A172 (cell line): ENCODE results near the gene INSIG1. TPM values are rescaled to one million over a fixed set of nuclear protein-coding genes. Genes with fewer than 3 reads are reported as not detected.

Source experiments
- DNase-seq: peaks from one replicate; pipeline ENCODE4 v3.0.0-alpha.2; 2015; ENCODE audit warnings: low spot score
- total RNA-seq: library from RNA; depleted of rRNA; stranded (reverse); fragments of >200 nt; shearing (Covaris generic); gene quantifications from 2 replicates; pipeline ENCODE4 v1.2.3, GENCODE V29; 2014

INSIG1 gene
- total RNA-seq, 1 experiment from 2014 or later: 106 TPM

DNA sequence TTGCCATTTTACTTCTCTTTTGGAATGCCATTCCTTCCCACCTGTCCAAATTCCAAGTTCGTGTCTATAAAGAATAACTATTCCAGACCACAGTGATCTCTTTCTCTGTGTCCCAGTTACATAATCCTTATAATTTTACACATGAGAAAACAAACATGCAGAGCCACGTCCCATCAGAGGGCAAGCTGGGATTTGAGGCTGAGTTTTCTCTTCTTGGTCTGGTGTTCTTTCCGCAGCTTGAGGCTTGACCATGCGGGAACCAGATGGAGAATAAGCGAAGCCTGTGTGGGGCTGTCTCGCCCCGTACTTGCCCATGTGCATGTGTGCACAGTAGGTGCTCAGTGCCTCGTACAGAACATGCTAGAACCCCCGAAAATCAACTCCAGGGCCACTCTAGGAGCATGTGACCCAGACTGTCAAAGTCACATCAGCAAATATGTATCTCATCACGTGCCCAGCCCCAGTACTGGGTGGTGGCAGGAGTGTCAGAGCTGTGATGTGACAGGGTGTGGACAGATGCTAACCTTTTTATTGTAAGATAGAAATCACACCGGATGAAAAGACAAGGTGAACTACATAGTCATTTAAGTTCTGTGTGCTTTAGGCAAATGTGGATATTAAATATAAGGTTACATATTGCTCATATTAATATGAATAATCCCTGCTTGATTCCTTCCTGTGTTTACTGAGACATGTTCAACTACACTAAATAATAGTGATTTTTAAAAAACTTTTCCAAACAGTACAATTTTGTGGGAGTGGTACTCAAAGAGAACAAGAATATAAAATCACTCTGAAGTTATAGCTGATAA is 3.2 kb downstream of the INSIG1 start:
- no peak for DNase-seq

DNA sequence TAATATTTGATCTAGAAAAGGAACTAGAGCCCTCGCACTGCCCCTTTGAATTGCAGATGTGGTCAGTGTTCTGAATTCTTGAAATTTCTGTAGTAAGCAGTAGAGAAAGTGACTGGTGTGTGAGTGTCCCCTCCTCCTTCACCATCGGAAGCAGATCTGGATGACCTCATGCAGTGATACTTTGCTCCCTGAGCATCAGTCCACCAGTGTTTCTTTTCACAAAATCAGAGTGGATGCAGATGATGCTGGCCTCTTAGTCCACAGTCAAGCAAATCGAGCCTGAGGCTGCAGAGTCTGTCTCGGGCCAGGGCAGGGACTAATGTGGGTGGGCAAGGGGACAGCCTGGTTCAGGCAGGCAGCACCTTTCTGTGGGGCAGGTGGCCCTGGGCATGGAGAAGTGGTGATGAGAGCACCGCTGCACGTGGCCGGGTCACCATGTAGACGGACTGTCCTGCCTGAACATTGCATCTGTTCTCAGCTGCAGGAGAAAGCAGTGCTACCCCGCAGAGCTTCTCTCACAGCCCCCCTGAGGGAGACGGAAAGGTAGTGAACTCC is 5.4 kb downstream of the INSIG1 start:
- no peak for DNase-seq

DNA sequence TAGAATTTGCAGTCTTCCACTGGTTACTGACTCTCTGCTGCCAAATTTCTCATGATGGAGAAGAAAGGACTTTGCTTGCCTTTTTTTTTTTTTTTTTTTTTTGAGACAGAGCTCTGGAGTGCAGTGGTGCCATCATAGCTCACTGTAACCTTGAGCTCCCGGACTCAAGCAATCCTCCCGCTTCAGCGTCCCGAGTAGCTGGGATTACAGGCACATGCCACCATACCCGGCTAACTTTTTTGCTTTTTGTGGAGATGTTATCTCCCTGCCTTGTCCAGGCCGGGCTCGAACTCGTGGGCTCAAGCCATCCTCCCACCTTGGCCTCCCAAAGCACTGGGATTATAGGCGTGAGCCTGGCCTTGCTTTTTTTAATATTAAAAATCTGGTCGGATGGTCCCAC is 6.2 kb downstream of the INSIG1 start:
- no peak for DNase-seq

DNA sequence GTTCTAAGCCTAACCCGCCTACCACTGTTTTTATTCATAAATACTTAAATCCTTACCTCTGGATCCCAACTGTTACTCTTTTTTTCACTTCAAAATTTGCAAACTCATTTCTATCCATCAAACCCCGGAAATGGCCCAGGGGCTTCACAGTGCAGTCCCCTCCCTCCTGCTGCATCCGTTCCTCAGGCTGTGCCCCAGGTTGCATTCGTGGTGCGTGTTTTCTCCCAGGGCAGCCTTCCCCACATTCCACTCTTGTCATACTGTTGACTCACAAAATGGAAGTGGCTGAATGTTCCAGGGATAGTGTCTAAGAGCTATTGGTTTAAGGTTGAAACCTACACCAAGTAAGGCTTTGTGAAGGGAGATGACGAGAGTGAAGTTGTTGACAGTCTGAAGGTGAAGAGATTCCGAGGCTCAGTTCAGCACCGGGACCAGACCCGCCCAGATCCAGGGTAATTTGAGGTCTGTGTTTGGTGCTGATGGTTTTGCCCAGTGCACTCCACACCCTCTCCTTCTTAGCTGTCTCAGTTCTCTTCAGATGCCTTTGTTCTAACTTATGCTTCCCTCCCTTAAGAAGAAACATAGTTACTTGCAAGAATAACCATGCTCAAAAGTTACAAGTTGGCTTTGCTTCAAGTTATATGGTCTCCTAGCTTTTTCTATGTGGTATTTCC is 7.7 kb downstream of the INSIG1 start:
- no peak for DNase-seq

DNA sequence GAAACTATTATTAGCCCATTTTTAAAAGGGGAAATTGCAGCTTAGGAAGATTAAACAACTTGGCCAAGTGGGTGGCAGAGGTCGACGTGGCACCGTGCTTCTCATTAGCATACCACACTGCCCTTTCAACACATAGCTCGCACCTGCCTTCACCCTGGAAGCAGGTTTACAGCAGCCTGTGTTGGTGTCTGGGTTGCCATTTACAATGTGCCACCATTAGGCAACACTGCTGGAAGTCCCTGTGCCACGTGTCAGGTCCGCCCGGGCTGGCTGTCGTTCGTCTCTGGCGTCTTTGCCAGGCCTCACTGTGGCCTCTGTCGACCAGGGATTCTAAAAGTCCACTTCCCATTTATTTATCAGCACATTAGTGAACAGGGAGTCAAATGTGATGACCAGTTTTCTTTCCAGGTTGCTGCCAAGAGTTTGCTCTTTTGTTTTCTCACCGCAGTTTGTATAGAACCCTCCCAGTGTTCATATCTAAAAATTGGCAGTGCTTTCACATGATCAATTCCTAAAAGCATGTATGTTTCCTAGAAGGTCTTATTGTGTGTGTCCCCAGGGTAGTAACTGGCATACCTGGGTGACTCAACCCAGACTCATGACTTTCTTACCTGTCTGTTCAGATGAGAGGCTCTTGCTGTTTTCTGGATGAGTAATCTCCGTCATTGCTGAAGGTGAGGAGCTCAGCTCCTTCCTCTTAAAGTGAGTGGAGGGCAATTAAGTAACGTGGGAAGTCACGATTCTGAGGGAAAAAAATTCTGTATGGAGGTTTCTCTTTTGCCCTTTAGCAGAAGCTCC is 9.2 kb downstream of the INSIG1 start:
- DNase-seq: no peak

DNA sequence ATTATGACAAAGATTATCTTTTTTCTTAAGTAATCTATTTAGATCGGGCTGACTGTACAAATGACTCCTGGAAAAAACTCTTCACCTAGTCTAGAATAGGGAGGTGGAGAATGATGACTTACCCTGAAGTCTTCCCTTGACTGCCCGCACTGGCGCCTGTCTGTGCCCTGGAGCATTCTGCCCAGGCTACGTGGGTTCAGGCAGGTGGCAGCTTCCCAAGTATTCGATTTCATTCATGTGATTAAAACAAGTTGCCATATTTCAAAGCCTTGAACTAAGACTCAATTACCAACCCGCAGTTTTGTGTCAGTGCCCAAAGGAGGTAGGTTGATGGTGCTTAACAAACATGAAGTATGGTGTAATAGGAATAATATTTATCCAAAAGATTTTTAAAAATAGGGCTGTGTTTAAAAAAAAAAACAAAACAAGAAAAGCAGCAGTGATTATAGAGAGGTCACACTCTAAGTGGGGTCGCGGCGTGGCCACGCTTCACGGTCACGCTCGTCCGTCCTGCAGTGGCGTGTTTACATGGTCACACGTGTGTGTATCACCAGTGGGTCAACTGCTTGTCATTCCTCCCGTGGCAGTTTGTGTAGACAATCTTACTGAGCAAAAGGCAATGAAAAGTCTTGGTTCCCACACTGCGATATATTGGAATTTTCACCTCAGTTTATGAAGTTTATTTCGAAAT is 10.8 kb downstream of the INSIG1 start:
- no peak for DNase-seq

DNA sequence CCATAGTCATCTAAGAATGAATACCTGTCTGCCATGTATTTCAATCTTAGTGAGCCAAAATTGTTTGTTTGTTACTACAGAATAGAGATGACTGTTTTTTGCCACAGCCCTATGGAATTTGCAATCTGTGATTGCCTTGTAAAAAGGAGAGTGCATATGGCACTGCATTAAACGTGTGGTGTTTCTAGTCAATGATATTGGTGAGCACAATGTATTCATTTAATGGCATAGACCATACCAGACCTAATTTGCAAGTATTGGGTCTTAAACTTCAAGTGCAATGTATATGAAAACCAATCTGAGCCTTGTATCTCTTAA is 11.3 kb downstream of the INSIG1 start:
- no peak for DNase-seq

DNA sequence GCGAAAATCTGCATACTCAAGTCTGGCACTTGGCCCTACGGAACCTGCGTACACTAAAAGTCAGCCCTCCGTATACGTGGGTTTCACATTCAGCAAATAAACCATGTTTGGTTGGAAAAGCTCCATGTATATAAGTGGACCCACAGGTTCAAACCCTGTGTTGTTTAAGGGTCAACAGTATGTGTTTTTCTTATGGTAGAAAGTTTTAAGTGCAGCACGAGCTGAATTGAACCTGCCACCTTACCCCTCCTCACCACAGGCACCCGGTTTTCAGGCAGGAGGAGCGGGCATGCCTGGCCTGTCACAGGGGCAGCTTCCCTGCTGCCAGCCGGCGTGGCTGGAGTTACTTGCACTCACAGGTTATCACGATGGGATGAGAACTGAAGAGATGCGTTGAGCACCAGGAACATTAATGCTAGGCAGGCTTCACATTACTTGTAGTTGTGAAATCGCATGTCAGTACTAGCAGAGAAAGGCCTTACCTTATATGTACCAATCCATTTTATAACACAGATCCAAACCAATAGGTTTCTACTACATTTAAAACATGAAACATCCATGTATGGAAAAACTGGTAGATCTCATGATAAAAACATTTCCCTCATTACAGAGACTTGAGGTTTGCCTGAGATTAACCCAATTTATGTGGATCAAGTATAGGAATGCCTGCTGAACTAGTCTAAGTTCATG is 12.9 kb downstream of the INSIG1 start:
- DNase-seq: no peak

DNA sequence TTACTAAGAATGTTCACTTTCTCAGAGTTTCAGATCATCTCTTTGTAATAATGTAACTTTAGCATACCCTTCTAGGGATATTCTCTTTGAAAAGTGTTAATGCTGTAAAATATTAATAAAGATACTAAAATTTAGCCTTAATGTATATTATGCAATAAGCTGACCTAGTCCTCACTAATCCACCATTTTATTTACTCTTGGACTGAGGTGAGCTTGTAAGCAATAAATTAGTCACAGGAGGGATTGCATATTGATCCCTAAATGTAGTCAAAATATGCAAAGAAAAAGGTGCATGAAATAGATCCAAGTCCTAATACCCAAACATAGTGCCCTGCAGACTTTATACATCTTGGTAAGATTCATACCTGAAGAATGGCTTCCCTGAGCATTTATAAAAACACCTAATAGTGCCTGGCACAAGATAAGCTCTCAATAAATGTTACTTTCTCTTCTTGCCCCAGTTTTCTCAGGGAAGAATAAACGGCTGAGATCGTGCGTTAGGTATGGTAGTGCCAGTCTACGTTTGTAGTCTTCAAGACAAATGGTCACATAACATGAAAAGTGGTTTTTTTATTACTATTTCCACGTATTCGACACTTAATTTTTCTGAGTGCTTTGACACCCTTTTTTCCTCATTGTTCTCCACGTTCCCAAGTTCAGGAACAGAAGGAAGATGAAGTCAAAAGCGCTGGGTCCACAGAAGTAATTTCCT is 14.3 kb downstream of the INSIG1 start:
- no peak for DNase-seq

DNA sequence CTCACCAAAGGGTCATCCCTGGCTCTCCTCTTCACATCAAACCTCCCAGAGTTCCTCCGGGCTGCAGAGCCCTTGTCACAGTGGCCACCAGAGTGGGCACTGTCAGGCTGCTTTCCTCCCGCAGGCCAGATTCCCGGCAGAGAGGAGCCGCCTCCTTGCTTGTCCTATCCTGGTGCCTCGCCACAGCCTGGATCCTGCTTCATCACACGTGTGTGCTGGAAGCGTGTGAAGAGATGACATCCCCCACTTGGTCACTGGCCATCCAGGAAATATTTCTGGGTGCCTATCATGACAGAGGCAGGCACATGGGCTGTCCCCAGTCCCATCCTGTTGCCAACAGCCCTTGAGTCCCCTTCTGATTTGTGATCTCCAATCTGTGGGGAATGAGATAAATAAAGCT is 15.0 kb downstream of the INSIG1 start:
- no peak for DNase-seq

DNA sequence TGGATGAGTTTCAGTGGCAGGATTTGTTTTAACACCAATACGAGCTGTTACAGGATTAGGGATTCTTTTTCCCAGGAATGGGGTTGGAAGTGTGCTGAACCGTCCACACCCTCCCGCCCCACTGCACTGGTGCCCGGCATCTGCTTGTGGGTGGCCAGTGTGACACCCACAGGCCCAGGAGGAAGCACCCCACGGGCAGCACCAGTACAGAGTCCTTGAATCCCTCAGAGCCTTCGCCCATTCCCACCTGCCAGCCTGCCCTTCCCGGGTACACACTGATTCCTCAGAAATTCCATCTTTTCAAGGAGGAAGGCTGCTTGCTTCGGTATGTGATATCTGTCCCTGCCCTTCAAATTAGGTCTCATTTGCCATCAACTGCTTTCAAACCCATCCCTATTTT is 15.4 kb downstream of the INSIG1 start:
- no peak for DNase-seq

DNA sequence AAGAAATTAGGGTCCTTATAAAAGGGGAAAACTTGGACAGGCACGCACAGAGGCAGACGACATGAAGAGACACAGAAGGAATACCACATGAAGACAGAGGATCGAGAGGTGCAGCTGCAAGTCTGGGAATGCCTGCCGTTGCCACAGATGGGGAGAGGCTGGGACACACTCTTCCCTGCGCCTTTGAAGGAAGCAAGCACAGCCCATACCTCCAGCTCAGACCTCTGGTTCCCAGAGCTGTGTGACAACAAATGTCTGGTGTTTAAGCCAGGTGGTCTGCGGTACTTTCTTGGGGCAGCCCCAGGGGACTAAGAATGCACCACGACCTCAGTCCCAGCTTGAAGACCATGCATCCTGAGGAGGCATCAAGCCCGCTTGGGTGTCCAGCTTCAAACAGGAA is 18.3 kb downstream of the INSIG1 start:
- no peak for DNase-seq

DNA sequence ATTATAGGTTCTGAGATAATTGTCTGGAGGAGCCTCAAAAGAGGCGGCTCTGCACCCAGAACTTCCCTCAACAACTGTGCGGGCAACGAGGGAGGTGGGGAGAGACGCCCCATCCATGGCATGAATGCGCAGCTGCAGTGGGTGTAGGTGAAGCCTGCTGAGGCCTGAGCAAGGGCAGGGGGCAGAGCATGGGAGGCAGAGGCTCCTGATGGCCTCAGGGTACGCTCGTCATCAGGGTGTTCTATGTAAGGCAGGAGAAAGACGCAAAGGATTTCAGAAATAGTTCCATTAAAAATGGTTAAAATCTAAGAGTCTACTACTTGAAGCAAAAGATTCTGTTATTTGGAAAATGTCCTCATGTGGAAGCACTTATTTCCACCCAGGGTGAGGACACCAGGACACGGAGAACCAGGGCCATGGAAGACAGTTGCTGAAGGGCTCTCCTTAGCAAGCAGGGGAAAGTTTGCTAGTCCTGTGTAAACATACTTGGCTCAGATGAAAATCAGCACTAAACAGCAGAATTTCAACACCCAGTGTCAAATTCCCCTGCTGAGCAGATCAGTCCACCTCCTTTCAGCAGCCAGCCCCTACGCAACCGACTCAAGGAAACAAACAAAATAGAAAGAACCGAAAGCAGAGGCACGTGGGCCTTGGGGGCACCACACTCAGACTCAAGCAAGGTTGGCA is 18.9 kb downstream of the INSIG1 start:
- no peak for DNase-seq

DNA sequence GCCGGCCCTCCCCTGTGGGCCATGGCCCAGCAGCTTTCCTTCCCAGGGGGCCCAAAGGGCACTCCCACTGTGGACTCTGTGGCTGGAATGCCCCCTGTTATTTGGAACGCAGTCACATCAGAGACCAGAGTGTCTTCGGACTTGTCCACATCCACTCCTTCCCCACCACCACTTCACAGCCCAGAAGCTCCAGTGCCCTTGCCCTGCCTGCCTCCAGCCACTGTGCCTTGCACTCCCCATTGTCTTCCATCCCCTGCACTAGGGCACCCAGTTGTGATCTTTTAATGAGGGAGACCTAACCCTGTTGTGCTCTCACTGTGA is 19.4 kb downstream of the INSIG1 start:
- no peak for DNase-seq

DNA sequence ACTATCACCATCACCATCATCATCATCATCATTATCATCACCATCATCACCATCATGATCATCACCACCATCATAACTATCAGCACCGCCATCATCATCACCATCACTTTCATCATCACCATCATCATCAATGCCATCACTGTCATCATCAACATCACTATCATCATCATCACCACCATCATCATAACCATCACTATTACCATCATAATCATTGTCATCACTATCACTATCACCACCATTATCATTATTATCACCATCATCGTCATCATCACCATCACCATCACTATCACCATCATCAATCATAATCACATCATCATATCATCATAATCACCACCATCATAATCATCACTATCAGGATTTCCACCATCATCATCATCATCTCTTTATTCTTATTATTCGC is 20.6 kb downstream of the INSIG1 start:
- DNase-seq: no peak

DNA sequence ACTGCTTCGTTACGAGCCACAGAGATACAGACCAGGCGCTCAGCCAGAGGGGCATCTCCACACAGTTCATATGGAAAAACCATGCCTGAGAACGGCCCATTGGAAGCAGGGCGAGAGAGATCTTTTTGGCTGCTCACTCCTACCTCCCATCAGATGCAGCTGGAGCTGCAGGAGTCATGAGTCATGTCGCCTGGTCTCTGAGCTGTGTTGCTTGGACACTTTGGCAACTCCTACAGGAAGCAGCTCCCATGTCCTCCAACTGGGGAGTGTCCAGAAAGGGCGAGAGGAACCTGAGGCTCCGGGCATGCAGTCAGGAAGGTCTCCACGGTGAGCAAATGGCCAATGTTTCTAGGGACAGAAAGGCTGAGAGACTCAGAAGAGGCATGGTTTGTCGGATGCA is 24.9 kb downstream of the INSIG1 start:
- DNase-seq: peak; percentile 49

DNA sequence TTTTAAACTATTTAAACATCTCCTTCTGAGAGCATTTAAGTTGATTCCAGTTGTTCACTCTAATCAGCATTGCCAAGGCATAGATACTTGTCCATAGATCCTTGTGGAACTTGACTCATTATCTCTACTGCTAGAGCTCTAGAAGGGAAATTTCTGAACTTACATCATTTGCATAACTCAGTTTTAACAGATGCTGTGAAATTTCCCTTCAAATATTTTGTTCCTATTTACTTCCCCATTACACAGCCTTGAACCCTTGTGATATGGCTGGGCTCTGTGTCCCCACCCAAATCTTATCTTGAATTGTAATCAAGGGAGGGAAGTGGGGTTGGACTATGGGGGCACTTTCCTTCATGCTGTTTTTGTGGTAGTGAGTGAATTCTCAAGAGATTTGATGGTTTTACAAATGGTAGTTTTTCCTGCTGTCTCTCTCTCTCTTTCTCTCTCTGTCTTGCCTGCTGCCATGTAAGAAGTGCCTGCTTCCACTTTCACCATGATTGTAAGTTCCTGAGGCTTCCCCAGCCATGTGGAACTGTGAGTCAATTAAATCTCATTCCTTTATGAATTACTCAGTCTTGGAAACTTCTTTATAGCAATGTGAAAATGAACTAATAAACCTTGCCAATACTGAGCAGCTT is 25.4 kb downstream of the INSIG1 start:
- DNase-seq: no peak

DNA sequence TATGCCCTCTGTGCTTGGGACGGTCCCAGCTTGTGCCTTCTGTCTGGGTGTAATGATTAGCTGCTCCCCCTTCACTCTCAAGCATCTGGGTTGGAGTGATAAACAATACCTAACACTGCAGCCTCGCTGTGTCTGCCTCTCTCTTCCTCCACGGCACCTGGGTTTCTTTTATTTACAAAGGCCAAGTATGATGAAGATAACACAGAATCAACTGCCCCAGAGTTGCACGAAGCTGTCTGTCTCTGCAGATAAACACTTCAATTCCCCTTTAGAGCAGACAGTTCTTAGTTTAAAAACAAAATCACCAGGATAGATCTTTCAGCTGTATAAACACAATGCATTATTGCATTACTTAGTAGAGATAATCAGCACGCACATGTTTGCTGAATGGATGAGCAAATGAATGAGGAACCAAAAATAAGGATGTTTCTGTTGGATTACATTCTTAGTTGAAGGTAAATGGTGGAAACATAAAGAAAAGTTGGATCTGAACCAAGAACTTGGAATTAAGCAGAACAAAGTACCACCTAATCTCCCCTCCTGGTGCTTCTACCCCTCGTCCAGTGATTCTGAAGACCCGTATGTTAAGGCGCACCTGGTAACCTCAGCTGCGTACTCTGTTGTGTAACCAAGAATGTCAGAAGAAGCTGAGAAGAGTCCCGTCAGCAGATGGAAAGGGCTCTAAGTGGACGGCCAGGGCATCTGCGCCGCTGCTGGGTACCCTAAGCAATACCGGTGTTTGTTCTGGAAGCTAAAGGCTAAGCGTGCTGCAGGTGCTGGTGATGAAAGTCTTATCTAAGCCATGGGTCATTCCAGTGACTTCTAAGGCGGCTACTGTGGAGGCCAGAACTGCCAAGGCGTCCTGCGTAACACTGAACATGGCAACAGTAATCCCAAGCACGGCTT is 26.6 kb downstream of the INSIG1 start:
- no peak for DNase-seq

DNA sequence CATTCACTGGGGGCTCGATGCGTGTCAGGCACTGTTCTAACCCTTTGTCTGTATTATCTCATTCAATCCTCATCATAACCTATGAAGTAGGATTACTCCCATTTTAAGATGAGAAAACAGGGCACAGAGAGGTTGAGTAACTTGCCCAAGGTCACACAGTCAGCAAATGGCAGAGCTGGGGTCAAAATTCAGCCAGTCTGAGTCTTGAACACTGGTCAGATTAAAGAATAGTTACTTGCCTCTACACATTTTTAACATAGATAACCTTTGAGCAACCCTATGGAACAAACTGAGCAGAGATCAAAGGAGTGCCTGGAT is 27.2 kb downstream of the INSIG1 start:
- DNase-seq: no peak
